ENCODE results near the gene EXPH5.
A peak's percentile ranks its signal among the peaks of the same experiment; 100 is the strongest.

EXPH5 gene

DNA sequence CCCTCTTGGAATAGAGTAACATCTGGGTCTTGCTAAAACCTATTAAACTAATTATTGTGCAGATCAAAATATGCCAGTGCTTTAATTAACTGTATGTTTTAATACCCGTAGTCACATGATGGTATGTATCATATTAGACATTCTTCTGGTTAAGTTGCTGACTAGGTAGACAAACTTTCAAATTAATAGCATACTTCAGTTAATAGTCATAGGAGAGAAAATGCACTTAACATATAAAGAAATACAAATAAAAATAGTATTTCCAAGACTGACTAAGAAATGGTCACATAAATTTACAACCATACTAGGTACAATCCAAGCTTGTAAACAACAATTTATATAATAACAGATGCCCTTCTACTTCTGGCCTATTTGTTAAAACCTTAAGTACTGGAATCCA is 7.6 kb upstream of the EXPH5 start:
- Histone ChIP-seq H3K4me3 (ENCODE audit: low read depth in 1 of 2, low read length in 1 of 2) (no peak overlapping the region), H3K9me3 (no peaks in the 10 kb centered on the region), H3K27me3 (peaks cover 45% of the 10 kb centered on the region), H3K4me1 (ENCODE audit: control insufficient read depth in 1 of 2, insufficient read depth in 1 of 2, low read depth in 1 of 2, low read length in 1 of 2) (no peaks in the 10 kb centered on the region), H3K36me3 (no peaks in the 10 kb centered on the region), H3K27ac (no peak overlapping the region)
- TF ChIP-seq, protein P1, sequence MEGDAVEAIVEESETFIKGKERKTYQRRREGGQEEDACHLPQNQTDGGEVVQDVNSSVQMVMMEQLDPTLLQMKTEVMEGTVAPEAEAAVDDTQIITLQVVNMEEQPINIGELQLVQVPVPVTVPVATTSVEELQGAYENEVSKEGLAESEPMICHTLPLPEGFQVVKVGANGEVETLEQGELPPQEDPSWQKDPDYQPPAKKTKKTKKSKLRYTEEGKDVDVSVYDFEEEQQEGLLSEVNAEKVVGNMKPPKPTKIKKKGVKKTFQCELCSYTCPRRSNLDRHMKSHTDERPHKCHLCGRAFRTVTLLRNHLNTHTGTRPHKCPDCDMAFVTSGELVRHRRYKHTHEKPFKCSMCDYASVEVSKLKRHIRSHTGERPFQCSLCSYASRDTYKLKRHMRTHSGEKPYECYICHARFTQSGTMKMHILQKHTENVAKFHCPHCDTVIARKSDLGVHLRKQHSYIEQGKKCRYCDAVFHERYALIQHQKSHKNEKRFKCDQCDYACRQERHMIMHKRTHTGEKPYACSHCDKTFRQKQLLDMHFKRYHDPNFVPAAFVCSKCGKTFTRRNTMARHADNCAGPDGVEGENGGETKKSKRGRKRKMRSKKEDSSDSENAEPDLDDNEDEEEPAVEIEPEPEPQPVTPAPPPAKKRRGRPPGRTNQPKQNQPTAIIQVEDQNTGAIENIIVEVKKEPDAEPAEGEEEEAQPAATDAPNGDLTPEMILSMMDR (IDR thresholded peaks at IDR 0.05): no peak

GRCh38 chr11:108599978-108600377 is 6.4 kb upstream of the EXPH5 start:
- Histone ChIP-seq H3K36me3 (no peaks in the 10 kb centered on the region), H3K9me3 (no peaks in the 10 kb centered on the region), H3K27me3 (peaks cover 40% of the 10 kb centered on the region), H3K4me1 (ENCODE audit: control insufficient read depth in 1 of 2, insufficient read depth in 1 of 2, low read depth in 1 of 2, low read length in 1 of 2) (no peaks in the 10 kb centered on the region), H3K4me3 (ENCODE audit: low read depth in 1 of 2, low read length in 1 of 2) (no peak overlapping the region), H3K27ac (no peak overlapping the region)
- TF ChIP-seq, protein P1 (IDR thresholded peaks at IDR 0.05): no peak

GRCh38 chr11:108597736-108598355 is 4.3 kb upstream of the EXPH5 start:
- H3K9me3 ChIP-seq: no peaks in the 10 kb centered on the region
- H3K4me1 ChIP-seq (ENCODE audit: control insufficient read depth in 1 of 2, insufficient read depth in 1 of 2, low read depth in 1 of 2, low read length in 1 of 2): peaks cover 2 to 10% of the 10 kb centered on the region in 2 experiments
- peaks cover 59% of the 10 kb centered on the region for H3K27me3 ChIP-seq
- H3K27ac ChIP-seq: no peak overlapping the region
- TF ChIP-seq, protein P1 (IDR thresholded peaks at IDR 0.05): no peak
- H3K36me3 ChIP-seq: no peaks in the 10 kb centered on the region
- H3K4me3 ChIP-seq (ENCODE audit: low read depth in 1 of 2, low read length in 1 of 2): no peak overlapping the region

DNA sequence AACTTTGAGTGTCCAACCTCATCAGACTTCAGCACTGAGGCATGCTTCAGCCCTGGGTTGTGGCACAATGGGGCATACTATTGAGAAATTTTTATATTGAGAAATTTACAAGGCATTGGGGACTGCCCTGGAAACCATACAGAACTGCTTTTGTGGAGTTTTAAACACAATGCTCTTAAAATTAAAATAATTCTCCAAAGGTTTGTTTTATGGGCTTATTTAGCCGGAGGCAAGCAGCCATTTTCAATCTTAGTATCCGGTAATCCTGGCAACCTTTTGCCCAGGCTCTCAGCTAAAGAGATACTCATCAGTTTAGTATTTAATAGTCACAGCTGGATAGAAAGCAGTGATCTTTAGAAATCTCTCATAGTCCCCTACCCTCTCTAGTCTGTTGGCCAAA is 3.1 kb upstream of the EXPH5 start:
- no peaks in the 10 kb centered on the region for H3K36me3 ChIP-seq
- no peak overlapping the region for H3K27ac ChIP-seq
- TF ChIP-seq, protein P1 (IDR thresholded peaks at IDR 0.05): no peak
- peaks cover 66% of the 10 kb centered on the region for H3K27me3 ChIP-seq
- H3K4me3 ChIP-seq (ENCODE audit: low read depth in 1 of 2, low read length in 1 of 2): no peak overlapping the region
- no peaks in the 10 kb centered on the region for H3K9me3 ChIP-seq
- peaks cover 6 to 15% of the 10 kb centered on the region in 2 experiments for H3K4me1 ChIP-seq (ENCODE audit: control insufficient read depth in 1 of 2, insufficient read depth in 1 of 2, low read depth in 1 of 2, low read length in 1 of 2)

- H3K27me3 ChIP-seq: peaks cover 74% of the 10 kb centered on the region
- TF ChIP-seq, protein P1 (IDR thresholded peaks at IDR 0.05): no peak
- no peak overlapping the region for H3K27ac ChIP-seq
- peaks cover 6 to 15% of the 10 kb centered on the region in 2 experiments for H3K4me1 ChIP-seq (ENCODE audit: control insufficient read depth in 1 of 2, insufficient read depth in 1 of 2, low read depth in 1 of 2, low read length in 1 of 2)
- peak overlapping the region in 1 of 2 experiments; percentile 64 for H3K4me3 ChIP-seq (ENCODE audit: low read depth in 1 of 2, low read length in 1 of 2)
- H3K36me3 ChIP-seq: no peaks in the 10 kb centered on the region
- no peaks in the 10 kb centered on the region for H3K9me3 ChIP-seq
Observed at GRCh38 chr11:108593923-108594434, 411 bp upstream of the EXPH5 start.
